Esophagus muscularis mucosa (tissue), 3 donors: ENCODE results near the gene TMEM63B.

ENCODE experiments used
- POLR2AphosphoS5 ChIP-seq, 2 donors: sonication (generic); formaldehyde crosslinking; IDR thresholded peaks; one replicate each; pipeline ENCODE4 v1.6.1; 2017; ENCODE audit warnings: antibody characterized with exemption in 2 of 2
- TF ChIP-seq, protein P1 (sequence below), 3 experiments: fragments of 200-600 bp in 2 of 3; fragments of 450-650 bp in 1 of 3; sonication (generic) in 2 of 3; IDR thresholded peaks; one replicate each; pipeline ENCODE4 v1.5.1; 2017 to 2019; ENCODE audit warnings: antibody characterized with exemption in 3 of 3, mild to moderate bottlenecking in 2 of 3, moderate library complexity in 1 of 3

DNA sequence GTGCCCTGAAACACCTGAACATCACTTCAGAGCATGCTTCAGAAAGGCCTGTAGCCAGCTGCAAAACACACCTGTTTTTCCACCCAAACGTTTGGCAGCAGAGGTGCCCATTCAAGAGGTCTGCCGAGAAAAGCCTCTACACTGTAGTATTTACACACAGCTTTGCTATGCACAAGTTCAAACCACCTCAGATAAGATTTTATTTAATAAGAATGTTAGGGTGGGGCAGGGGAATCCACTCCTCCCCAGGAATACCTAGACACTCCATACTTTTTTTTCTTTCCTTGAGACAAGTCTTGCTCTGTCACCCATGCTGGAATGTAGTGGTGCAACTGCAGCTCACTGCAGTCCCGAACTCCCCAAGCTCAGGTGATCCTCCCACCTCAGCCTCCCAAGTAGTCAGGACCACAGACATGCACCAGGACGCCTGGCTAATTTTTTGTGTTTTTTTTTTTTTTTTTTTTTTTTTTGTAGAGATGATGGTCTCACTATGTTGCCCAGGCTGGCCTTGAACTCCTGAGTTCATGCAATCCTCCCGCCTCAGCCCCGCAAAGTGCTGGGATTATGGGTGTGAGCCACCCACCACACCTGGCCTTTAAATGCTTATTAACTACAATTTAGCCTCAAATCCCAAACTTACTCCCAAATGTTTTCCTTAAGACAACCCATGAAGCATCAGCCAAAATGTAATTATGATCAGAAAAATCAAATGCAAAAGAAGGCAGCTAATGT is 9.8 kb upstream of the TMEM63B start:
- TF ChIP-seq POLR2AphosphoS5 (IDR thresholded peaks at IDR 0.05): no peak
- TF ChIP-seq, protein P1, sequence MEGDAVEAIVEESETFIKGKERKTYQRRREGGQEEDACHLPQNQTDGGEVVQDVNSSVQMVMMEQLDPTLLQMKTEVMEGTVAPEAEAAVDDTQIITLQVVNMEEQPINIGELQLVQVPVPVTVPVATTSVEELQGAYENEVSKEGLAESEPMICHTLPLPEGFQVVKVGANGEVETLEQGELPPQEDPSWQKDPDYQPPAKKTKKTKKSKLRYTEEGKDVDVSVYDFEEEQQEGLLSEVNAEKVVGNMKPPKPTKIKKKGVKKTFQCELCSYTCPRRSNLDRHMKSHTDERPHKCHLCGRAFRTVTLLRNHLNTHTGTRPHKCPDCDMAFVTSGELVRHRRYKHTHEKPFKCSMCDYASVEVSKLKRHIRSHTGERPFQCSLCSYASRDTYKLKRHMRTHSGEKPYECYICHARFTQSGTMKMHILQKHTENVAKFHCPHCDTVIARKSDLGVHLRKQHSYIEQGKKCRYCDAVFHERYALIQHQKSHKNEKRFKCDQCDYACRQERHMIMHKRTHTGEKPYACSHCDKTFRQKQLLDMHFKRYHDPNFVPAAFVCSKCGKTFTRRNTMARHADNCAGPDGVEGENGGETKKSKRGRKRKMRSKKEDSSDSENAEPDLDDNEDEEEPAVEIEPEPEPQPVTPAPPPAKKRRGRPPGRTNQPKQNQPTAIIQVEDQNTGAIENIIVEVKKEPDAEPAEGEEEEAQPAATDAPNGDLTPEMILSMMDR (IDR thresholded peaks at IDR 0.05): no peak
